GM20000 (cell line): ENCODE measurements around the gene CACNG5.

Source experiments
- DNase-seq: peaks from one replicate; pipeline ENCODE4 v3.0.0; 2012; ENCODE audit warnings: low spot score
- TF ChIP-seq, protein P1 (sequence below): IDR thresholded peaks from 2 replicates; pipeline ENCODE4 v1.5.1; 2012; ENCODE audit warnings: mild to moderate bottlenecking, control low read depth; ENCODE audit errors: extremely low read depth, missing control alignments

The CACNG5 gene

DNA sequence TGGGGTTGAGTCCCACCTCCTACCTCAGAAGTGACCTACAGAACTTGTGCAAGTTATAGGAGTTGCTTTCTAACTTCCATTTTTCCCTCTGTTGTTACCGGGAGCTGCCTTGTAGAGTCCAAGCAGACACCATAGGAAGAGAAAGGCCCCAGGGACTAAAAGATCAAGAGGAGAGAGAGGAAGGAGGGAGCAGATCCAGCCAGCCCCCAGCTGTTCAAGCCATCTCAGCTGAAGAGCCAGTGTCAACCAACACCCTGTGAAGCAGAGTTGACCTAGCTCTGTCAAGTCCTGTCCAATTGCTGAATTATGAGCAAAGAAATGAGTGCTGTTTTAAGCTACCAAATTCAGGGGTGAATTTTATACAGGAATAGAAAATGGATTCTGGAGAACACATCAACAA, 94.7 kb downstream of the CACNG5 start:
- DNase-seq = no peak
- TF ChIP-seq, protein P1, sequence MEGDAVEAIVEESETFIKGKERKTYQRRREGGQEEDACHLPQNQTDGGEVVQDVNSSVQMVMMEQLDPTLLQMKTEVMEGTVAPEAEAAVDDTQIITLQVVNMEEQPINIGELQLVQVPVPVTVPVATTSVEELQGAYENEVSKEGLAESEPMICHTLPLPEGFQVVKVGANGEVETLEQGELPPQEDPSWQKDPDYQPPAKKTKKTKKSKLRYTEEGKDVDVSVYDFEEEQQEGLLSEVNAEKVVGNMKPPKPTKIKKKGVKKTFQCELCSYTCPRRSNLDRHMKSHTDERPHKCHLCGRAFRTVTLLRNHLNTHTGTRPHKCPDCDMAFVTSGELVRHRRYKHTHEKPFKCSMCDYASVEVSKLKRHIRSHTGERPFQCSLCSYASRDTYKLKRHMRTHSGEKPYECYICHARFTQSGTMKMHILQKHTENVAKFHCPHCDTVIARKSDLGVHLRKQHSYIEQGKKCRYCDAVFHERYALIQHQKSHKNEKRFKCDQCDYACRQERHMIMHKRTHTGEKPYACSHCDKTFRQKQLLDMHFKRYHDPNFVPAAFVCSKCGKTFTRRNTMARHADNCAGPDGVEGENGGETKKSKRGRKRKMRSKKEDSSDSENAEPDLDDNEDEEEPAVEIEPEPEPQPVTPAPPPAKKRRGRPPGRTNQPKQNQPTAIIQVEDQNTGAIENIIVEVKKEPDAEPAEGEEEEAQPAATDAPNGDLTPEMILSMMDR = no peak

DNA sequence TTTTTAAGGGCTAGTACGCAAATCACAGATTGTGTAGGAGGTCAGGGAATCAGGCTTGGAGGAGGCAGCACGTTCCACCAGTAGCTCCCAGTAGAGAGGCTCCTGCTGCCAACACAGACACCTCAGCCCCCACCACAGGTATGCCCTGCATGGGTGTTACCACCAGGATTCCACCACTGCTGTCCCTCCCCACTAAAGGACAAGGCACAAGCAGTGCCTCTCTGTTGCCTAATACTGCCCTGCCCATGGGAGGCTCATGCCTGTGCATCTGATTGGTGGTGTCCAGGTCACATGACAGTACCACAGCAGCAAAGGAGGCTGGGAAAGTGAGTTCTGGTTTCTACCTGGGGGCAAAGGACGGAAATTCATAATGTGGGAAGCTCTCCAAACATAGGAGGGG, 96.0 kb downstream of the CACNG5 start:
- TF ChIP-seq, protein P1 = no peak
- DNase-seq = no peak

DNA sequence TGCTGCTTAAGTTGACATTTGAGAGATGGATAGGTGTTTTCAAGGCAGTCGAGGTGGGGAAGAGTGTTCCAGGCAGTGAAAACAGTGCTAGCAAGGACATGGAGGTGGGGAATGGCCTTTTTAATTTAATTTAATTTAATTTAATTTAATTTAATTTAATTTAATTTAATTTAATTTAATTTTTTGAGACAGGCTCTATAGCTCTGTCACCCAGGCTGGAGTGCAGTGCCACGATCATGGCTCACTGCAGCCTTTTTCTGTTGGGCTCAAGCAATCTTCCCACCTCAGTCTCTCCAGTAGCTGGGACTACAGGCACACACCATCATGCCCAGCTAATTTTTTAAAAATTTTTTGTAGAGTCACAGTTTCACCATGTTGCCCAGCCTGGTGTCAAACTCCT, 97.4 kb downstream of the CACNG5 start:
- TF ChIP-seq, protein P1 = no peak
- no peak for DNase-seq

DNA sequence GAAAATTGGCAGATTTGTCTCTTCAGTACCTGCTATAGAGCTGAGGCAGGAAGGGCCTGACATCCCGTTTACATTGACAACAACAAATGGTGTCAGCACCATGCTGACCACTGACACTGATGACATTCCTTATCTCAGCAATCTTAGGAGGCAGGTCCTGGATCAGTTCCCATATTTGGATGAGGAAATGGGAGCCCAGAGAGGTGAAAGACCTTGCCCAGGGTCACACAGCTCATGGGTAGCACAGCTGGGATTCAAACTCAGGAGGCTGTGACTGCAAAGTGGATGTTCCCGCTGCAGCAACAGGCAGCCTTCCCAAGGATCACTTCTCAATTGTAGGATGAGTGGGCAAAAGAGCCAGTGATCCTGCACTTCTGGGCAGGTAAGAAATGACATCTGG, 99.1 kb downstream of the CACNG5 start:
- TF ChIP-seq, protein P1 = no peak
- DNase-seq = no peak
